Stimulated activated CD8-positive, alpha-beta memory T cell treated with anti-CD3 and anti-CD28 coated beads, Interleukin-4, amount 100 ng/mL, for 1 hour (primary cell): ENCODE results near the gene PDE4DIP.
"Not testable (repeated sequence)": the region's sequence is repeated elsewhere in the genome, so short reads cannot be mapped to it uniquely, and the experiment has no call there.

ENCODE experiments used
- DNase-seq, 2 donors: peaks; one replicate each; pipeline ENCODE4 v3.0.0-alpha.2; 2020; ENCODE audit warnings: low read depth in 2 of 2, low spot score in 1 of 2

PDE4DIP gene

DNA sequence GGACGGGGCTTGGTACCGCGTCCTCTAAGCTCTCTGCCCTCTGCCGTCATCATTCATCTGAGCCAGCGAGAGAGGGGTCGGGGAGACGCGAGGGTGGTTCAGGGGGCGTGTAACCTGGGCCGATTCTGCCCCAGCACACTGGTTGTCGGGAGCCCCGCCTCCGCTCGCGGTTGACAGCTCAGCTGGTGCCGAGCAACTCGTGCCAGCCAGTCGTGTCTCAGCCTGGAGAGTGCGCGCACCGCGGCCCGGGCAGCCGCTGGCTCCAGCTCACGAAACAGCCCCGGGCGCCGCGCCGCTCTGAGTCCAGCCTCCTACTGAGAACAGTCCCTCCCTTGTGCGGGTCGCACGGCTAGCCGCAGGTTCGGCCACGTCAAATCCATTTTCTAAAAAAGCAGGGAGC, at the start of gene PDE4DIP:
PDE4DIP (plus strand) TSS at position 209 of the 400 bp plus-strand sequence. CDS start 347 bp downstream, outside the sequence.
- peak; percentile 2 for DNase-seq

DNA sequence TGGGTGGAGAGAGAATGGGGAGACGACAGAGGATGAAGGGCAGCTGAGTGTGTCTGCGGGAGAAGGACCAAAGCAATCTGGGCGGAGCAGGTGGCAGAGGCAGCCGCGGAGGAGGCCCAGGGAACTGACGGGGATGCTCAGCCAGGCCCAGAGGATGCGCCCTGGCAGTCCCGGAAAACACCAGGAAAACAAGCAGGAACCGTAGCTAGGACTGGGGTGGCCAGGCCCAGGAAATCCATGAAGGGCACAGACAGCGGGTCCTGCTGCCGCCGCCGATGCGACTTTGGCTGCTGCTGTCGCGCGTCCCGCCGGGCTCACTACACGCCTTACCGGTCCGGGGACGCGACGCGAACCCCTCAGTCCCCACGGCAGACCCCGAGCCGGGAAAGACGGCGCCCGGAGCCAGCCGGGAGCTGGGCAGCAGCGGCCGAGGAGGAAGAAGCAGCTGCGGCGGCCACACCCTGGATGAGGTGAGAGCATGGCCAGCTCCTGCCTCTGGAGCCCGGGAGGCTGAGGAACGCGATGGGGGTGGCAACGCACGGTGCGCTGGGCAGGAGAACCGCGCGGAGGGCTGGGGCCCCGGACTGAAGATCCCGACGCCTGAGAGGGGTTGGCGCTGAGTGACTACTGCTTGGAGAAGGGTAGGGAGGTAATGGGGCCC, 35.8 kb upstream of the PDE4DIP start:
- not testable (repeated sequence) for DNase-seq

DNA sequence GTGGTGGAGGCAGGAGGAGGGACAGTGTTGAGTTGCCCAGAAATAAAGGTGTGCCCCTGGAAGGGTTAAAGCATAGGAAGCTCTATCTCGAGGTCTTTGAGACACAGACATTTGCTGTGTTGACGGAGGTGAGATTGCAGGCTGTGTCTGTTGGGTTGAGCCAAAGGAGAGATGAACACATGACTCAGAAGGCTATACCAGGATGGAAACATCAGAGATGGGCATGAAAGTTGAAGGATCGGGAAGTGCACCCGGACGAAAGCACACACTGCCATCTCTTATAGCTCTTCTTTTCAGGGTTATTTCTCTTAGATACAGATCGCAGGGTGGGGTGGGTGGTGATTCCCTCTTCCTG, 35.3 kb upstream of the PDE4DIP start:
- not testable (repeated sequence) for DNase-seq

DNA sequence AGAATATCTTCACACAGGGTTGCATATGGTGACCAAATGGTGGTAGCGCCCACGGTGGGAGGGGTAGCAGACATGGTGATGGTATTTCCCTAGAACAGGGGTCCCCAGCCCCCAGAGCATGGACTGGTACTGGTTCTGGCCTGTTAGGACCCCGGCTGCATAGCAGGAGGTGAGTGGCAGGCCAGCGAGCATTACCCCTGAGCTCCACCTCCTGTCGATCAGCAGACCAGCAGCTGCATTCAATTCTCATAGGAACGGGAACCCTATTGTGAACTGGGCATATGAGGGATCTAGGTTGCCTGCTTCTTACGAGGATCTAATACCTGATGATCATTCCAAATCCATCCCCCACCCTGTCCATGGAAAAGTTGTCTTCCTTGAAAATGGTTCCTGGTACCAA, 22.0 kb upstream of the PDE4DIP start:
- not testable (repeated sequence) for DNase-seq

DNA sequence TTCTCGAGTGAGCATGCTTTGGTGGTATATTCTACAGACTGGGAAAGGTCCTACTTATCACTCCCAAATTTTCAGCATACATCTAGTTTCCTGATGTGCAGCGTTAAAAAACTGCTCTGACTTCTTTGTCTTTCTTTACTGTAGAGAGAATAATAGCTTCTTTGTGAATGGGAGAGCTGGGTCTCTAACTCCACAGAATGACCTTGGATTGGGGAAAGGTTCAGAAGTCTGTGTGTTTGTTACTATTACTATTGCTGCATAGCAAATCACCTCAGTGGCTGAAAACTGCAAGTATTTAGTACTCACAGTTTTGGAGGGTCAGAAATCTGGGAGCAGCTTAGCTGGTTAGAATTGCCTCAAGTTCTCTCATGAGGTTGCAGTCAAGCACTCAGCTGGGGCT, 20.4 kb upstream of the PDE4DIP start:
- DNase-seq = not testable (repeated sequence)

DNA sequence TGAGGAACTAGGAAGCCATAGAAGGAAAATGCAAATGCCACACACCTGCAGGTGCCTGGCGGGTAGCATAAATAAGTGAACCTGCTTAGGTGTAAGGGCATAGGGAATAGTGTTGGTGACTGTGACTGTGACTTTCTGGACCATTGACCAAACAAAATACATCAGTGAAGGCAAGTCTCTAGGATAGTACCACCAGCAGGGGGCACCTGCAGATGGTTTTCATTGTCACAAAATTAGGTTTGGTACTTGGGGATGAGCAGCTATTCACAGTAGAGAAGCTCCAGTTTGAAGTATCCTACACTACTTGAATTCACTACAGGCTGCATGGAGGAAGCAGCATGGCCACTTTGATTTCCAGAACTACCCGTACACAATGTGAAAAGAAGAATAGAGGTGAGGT, 19.2 kb upstream of the PDE4DIP start:
- not testable (repeated sequence) for DNase-seq

DNA sequence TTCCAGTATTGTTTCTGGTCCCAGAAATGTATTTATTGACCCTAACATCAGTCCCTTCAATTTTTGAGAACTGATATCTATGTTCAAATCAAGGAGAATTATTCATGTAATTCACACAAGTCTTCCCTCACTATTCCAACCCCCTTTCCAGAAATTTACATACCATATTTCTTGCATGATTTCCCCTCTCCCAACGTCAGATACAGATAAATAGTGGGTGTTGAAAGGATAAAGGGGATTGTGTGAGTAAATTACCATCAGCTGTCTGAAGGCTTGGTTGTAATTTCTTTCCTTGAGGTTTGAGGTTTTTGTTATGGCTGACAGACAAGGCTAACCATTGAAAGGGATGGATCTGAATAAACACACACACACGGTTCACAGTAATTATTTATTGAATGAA, 15.7 kb upstream of the PDE4DIP start:
- DNase-seq = not testable (repeated sequence)

DNA sequence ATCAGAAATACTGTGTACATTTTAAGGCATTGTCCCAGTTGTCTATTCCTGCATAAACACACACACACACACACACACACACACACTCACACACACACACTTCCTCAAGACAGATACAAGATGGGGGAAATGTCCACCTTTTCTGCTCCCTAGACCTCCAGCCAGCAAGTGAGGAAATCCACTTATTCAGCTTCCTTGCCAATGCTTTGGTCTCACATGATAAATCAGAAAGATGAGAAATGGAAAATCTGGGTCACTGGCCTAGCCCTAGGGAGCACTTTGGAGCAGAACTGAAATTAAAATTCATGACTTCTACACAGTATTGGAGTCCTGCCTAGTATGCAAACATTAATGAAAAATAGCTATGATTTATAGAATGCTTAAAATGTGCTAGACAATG, 15.3 kb upstream of the PDE4DIP start:
- not testable (repeated sequence) for DNase-seq

DNA sequence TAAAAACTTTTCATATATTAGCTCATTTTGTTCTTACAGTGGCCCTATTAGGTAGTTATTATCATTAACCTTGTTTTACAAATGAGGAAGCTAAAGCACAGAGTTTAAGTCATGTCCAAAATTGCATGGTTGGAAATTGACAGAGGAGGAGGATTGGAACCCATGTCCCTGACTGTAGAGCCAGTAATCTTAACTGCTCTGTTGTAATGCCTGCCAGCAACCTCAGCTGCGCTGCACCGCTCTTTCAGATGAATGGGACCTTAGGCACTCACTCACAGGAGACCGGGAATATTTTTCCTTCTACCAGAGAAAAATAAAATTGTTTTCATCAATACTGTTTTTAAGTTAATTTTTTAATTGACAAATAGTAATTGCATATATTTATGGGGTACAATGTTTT, 14.9 kb upstream of the PDE4DIP start:
- not testable (repeated sequence) for DNase-seq

DNA sequence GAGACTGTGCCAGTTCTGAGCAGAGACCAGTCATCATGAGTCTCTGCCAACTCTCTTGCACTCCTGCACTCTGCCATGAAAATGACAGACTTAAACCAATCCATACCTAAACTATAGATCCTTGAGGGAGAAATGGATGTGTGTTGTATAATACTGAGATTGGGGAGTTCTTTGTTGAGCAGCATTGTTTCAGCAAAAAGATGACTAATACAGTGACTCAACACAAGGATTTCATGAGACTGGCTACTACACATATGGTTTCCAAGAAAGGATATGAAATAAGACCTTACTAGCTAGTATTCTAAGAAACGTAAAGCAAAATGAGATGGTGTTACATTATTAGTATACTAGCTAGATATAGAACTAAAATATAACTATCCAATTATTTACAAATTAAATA, 3.0 kb upstream of the PDE4DIP start:
- not testable (repeated sequence) for DNase-seq

DNA sequence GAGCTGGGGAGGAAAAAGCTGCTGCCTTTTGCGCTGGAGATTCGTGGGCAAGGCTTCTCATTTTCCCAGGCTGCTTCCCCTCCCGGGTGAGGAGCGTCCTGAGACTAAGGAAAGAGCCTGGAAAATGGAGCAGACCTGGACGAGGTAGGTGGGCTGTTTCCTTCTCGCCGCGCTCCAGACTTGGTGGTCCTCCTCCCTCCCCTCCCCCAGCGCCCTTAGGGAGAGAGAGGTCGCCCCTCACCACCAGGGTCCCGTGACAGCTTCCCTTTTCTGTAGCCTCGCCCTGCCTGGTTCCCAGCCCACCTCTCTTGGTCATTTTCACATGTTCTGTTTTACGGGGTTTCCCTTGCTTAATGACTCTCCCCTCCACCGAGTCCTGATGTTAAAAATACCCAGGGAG, 423 bp downstream of the PDE4DIP start:
- DNase-seq = not testable (repeated sequence)

DNA sequence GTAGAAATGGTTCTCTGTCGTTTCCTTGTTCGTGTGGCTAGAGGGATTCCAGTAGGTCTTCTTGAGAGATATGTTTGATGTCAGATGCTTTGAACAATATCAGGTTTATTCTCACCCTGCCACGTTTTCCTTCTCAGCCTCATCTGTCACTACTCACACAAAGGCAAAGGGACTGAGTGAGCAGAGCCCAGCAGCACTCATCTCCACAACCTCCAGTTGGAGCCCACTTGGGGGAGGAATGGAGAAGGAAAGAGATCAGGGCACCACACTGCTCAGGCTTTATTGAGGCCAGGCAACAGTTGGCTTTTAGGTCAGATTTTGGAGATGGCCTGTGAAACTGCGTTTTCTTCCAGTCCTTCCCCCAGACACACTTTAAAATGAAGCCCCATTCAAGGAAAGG, 840 bp downstream of the PDE4DIP start:
- not testable (repeated sequence) for DNase-seq

DNA sequence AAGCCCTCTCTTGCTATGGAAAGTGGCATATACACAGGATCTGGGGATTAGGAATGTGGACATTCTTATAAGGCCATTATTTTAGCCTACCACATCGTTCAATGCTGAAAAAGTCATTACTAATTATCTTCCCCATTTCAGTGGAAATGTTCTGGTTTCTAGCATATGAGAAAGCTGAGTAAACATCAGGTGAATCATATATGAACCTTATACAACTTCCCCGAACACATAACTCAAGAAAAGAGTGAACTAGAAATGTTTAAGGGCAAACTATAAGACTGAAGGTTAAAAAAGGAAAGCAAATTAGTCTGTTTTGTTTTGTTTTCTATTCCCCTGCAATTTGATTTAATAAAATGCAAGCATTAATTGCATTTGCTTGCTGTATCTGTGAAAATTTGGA, 6.1 kb downstream of the PDE4DIP start:
- DNase-seq = not testable (repeated sequence)

DNA sequence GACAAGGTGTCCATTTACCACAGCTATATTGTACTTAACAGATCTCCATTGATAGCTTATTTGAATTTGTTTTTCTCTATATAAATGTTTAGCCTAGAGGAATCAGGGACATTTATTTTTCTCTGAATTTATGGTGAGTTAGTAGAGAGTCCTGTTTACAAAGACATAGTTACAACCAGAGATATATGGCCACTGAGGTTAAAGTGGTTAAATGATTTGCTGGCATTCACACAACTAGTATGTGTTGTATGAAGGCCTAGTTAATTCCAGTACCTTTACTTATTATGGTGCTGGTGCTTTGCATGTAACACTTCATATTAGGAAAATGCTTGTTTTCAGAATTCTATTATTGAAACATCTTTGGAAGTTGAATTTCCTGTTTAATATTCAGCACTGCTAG, 6.6 kb downstream of the PDE4DIP start:
- DNase-seq = not testable (repeated sequence)

DNA sequence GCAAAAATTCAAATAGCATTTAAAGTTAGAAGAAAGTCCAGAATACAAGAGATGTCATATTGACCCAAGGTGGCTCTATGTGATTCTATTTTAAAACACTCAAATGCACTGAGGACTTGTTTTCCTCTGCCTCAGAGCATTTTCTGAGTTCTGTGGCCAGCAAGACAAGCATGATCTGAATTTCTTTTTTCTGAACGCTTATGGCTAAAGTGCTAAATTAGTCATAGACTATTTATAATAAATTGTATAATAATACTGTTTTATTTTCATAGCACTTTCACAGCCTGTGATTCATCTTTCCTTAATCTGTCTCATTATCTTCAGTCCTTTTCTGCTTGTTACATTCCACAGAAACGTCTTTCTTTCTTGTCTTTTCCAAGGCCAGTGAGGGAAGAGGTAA, 7.5 kb downstream of the PDE4DIP start:
- not testable (repeated sequence) for DNase-seq

DNA sequence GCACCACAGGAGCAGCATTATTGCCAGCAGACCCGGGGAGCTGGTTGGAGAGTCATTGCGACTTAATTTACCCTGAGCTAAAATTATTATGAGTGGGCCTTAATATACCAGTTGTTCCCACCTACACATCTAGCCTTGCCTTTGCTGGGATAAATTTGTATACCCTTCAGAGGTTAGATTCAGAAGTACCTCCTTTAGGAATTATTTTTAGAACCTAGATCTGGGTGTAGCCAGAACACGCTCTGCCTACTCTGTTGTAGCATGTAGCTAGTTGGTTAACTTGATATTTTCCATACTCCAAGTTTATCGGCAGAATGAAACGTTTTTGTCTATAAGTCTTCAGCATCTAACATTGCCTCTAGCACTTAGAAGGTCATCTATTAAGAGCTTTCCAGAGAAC, 9.1 kb downstream of the PDE4DIP start:
- not testable (repeated sequence) for DNase-seq

DNA sequence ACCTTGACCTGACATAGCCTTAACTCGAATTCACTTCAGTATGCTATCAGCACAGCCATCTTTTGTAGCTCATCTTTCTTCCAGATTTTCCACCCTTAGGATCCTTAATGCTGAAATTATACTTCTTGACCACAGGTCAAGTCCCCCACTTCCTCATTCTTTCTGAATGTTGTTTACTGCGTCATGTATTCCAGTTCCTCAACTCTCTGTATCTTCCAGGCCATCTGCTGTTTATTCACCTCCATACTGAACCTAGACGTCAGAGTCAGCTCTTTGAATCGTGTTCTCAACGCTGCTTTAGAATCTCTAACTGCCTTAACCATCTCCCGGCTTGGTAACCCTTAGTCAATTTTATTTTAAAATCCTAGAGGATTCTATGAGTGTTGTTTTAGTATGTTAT, 9.8 kb downstream of the PDE4DIP start:
- not testable (repeated sequence) for DNase-seq

DNA sequence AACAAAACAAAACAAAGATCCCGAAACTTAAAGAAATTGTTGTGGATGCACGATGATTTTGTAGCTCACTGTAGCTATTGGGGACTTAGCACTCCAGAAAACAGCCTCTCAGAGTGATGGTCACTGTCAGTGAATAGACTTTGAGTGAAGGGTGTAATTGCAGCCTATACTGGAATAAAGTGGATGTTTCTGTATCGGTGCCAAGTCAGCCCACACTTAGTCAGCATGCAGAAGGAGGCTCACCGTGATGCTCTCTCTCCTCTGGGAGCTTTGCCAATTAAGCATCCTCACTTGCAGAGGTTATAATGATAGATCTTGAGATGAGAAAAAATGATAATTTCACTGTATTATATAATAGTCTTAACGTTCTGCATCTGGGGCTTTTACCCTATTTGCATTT, 11.1 kb downstream of the PDE4DIP start:
- not testable (repeated sequence) for DNase-seq

DNA sequence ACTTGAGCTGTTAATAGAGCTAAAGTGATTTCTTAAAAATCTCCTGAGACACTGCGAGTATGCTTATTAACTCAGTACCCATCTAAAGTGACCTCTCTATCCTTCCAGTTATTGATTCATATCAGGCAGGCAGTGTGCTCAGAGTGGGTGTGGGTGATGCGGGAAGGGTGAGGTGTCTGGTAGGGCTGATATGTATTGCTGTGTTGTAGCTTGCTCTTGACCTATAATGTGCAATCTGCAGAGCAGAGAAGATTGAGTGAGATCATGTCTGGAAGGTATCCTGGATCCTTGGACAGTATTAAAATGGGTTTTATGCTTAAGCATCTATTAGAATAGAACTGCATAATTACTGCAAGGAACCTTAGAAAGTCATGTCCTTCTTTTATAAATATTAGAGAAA, 15.8 kb downstream of the PDE4DIP start:
- DNase-seq = not testable (repeated sequence)

DNA sequence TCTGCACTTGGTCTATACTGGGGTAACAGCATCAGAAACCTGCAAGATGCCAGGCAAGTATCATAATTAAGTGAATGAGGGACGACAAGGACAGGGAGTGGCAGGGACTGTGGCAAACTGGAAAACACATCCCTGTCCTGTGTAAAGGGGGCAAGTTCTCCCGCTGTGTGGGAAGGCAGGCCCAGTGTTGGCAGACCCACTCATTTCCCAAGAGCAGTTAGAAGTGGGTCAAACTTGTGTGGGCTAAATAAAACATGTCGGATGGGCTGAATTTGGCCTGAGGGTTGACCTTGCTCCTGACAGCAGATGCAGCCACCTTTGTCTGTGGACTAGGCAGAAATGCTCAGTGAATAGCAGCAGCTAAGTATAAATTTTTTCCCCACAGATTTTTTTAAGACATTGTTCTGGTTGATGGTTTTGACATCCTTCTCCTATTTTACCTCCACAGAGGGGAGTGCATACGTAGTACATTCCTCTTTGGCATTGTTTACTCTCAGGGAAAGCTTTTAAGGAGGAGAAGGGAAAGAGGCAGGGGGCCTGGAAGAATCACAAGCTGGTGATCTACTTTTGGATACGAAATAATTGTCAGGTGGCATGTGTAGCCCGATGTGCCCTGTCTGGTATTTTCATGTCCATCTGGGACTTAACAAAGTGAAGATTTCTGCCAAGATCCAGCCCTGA, 16.5 kb downstream of the PDE4DIP start:
- not testable (repeated sequence) for DNase-seq

DNA sequence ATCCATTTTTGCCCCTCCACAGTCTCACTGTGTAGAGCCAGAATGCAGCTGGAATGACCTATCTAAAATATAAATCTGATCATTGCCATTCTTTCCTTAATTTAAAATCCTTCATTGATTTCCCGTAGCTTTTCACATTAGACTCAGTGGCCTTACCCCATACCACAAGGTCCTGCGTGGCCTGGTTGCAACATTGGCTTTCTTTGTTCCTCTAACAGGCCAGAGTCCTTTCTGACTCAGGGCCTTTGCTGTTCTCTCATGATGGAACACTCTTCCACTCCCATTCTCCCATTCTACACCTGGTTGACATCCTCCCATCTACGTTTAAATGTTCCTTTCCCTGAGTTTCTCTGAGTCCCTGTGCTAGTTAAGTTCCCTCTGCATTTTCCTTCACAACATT, 18.4 kb downstream of the PDE4DIP start:
- DNase-seq = not testable (repeated sequence)

DNA sequence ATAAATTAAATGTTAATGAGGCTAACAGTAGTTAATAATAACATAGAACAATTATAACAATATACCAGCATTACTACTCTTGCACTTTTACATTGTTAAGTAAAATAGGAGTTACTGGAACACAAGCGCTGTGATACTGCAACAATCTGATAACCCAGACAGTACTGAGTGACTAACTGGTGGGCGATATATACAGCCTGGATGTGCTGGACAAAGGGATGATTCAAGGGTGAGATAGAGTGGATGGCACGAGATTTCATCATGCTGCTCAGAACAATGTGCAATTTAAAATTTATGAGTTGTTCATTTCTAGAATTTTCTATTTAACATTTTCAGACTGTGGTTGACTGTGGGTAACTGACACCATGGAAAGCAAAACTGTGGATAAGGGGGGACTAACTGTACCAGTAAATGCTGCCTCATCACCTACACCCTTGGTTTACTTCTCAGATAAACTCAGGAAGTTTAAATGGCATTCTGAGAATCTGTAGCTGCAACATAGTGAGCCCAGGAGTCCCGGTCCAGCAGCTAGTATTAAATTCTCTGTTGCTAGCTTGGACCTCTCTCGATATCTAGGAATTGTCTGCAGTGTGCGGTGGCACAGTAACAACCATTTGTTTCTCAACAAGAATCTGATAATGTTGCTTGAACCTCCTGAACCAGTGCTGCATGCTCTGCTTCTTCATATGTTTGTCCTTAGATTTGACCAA, 24.9 kb downstream of the PDE4DIP start:
- not testable (repeated sequence) for DNase-seq
